ENCODE data around the gene ZSCAN20.

ZSCAN20 gene

GRCh38 chr1:33445108-33445507 lies 27.3 kb upstream of the ZSCAN20 start:
- no peak for DNase-seq

- no peak for DNase-seq
Measured at GRCh38 chr1:33446590-33446989, 25.9 kb upstream of the ZSCAN20 start.

DNA sequence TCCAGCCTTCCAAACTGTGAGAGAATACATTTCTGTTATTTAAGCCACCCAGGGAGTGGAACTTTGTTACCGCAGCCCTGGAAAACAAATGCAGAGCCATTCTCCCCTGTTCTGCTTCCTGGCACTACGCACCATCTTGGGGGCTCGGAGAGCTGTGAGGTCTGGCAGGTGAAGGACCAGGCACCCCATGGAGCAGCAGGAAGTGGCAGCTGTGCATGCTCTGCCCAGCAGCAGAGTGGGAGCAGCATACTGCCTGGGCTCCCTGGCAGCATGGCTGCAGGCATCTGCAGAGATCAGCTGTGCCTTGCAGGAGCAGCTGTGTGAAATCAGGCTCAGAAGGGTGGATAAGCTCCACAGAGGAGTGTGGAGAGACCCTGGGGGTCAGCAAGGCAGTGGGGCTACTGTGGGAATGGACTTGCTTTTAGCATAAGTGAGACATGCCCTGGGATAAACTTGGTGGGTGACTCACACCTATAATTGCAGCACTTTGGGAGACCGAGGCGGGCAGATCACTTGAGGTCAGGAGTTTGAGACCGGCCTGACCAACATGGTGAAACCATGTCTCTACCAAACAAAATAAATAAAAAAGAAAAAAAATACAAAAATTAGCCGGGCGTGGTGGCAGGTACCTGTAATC lies 17.7 kb upstream of the ZSCAN20 start:
- no peak for DNase-seq

DNA sequence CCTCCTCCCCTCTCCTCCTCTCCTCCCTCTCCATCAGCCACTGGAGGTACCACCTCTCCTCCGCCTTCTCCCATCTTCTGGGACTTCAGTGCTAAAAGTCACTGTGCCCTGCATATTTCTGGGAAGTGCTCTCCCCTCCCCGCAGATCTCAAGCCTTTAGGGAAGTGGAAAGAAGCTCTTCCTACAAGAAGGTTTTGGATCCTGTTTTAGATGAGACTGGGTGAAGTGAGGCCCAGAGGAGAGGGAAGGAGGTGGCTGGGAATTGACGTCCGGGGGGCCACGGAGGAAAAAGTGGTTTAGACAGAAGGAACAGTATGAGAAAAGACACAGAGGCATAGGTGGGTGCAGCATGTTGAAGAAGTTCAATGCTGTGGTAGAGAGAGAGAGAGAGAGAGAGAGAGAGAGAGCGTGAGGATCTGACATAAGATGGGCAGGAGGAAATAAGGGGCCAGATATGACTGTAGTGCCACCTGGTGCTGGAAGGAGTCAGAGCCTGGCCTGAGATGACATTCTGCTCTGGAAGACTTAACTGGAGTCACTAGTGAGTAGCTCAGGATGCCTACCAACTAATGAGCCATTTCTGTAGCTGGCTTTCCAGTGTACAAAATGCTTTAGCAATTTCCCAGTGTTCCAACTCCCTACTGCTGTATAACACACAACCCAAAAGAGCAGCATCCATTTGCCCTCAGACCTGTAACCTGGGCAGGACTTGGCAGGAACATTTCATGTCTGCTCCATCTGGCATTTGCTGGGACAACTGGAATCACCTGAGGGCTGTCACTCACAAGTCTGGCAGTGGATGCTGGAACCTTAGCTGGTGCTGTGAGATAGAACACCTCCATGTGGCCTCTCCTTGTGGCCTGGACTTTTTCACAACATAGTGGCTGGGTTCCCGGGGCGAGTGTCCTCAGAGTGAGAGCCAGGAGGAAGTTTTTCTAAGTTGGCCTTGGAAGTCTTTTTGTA lies 16.6 kb upstream of the ZSCAN20 start:
- no peak for DNase-seq

DNA sequence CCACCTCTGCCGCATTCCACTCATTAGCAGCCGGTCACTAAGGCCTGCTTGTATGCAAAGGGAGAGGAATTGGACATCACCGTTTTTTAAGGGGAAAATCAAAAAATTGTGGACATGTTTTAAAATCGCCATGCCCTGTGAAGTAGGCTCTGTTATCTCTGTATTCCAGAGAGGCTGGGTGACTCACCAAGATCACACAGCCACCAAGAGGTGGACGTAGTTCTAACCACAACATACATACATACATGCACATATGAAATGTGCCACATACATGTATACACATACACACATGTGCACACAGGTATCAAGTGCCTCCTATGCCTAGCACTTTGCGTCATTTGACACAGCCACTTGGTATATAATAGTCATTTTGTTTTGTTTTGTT lies 16.0 kb upstream of the ZSCAN20 start:
- DNase-seq, result no peak

DNA sequence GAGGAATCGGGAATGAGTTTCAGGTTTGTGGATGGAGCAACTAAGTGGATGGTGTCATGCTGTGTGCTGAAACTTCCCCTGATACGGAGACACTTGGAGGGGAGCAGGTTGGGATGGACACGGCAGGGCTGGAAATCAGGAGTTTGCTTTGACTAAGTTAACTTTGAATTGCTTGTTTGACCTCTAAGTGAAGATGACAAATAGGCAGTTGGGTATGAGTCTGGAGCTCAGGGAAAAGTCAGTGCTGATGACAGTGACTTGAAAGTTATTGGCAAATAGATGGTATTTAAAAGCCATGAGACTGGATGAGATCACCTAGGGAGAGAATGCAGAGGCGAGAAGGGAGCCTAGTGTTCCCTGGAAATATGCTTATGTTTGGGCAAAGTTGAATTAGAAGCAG lies 12.8 kb upstream of the ZSCAN20 start:
- no peak for DNase-seq

GRCh38 chr1:33460144-33460543 lies 12.3 kb upstream of the ZSCAN20 start:
- no peak for DNase-seq

DNA sequence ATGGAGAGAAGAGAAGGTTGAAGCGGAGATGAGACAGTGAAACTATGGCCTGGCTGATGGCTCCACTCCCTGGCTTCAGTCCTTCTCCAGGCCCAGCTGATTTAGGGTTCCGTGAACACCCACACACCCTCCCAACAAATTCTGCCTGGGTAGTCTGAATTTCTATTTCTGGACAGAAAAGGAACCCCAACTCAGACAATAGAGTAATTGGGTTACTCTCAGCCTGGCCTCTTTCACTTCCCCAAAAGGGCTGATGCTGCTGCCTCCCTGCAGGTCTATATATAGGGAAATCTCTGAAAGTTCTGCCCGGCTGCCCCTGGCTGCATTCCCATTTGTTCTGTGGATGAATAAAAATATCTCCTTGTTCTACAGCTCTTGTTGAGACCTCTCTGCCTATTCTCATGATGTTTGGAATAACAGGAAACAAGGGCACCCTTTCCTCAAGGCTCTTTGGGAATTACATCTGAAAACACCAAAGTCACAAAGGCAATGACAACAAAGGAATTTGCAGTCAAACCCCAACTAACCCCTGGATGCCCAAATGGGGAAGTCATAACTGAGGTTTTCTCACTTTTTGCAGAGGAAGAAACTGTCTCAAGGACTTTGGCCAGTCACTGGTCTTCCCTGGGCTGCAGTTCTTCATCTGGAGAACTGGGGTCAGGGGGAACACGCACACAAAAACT lies 11.4 kb upstream of the ZSCAN20 start:
- DNase-seq, result no peak

- DNase-seq, result no peak
Measured at GRCh38 chr1:33462405-33463164, 9.9 kb upstream of the ZSCAN20 start.

DNA sequence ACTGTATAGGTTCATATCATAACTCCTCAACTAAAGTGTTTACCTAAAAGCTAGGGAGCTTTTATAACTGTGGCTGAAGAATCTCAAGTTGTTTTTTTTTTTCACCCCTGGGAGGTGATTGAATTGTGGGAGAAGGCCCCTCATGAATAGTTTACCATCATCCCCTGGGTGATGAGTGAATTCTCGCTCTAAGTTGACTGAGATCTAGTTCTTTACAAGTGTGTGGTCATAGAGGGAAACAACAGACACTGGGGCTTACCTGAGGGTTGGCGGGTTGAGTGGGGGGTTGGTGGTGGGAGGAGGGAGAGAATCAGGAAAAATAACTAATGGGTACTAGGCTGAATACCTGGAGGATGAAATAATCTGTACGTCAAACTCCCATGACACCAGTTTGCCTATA lies 7.9 kb upstream of the ZSCAN20 start:
- DNase-seq, result no peak

DNA sequence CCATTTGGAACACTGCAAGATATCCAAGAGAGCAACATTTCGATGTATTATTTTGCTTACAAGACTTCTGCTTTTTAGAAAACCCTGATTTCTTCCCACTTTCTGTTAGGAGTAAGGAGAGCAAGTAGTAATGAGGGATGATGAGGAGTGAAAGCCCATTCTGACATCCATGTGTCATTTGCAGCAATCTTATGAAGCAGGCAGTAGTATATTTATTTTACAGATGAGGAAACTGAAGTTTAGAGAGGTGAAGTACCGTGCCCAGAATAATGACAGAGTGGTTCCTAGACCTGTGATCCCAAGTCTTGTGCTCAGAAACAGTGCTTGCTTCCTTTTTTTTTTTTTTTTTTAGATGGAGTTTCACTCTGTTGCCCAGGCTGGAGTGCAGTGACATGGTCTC lies 7.1 kb upstream of the ZSCAN20 start:
- DNase-seq, result no peak

DNA sequence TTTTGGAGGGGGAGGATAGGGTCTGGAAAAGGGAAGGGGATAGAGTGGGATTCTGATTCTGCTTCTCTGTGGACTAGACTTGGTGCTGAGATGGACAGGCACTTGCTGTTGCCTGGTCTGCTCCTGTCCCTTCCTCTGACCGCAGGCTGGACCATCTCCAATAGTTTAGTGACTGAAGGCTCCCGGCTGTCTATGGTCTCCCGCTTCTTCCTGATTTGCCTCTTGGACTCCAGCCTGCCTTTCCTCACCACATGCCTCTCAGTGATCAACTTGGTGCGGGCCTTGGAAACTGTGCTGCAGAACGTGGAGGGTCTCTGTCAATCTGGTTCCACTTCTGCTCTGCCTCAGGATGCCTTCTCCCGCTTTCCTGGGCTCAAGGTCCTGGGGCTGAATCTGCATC lies 6.3 kb upstream of the ZSCAN20 start:
- DNase-seq, result no peak

DNA sequence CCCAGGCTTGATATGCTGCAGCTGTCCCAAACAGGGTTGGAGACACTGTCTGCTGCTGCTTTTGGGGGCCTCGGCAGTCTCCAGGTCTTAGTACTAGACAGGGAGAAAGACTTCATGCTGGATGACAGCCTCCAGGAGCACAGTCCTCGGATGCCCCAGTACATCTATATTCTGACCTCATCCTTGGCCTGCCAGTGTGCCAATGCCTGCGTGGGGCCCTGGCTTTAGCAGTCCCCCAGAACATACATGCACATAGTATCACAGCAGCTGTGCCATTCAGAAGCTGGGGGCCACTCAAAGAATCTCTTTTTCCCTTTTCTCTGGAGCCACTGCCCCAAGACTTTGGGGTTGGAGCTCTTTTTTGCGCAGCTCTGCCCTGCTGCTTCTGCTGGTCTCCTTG lies 4.4 kb upstream of the ZSCAN20 start:
- DNase-seq, result no peak

- DNase-seq, result no peak
Measured at GRCh38 chr1:33468531-33468930, 3.9 kb upstream of the ZSCAN20 start.

DNA sequence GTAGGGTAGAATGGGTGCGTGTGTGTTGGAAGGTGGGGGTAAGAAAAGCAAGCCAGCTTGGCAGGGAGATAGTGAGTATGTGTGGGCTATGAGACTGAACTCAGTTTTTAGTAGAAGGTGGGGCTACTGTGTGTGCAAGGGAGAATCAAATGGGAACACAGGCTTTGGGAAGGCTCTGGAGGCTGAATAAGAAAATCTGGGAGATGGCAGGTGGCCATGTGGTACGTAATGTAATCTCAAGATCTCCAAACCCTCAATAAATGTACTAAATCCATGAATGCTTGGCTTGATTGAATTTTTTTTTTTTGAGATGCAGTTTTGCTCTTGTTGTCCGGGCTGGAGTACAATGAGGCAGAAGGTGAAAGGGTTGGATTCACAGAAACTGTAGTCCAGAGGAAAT lies 3.5 kb upstream of the ZSCAN20 start:
- no peak for DNase-seq

DNA sequence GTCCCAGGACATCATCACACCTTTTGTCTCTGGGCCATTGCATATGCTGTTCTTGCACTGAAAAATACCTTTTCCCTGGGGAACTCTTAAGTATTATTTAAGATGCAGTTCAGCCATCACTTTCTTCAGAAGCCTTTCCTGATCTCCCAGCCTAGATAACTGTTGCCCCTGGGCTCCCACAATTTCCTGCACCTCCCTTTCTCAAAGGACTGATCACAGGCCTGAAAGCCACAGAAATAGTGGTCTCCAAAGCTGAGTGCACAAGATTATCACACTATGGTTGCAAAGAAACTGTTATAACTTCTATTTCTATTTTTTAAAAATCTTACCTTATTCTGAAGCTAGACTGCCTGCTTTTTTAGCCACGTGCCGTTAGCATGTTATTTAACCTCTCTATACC lies 2.8 kb upstream of the ZSCAN20 start:
- DNase-seq, result no peak

GRCh38 chr1:33470495-33471012 lies 1.9 kb upstream of the ZSCAN20 start:
- peak; percentile 25 for DNase-seq

DNA sequence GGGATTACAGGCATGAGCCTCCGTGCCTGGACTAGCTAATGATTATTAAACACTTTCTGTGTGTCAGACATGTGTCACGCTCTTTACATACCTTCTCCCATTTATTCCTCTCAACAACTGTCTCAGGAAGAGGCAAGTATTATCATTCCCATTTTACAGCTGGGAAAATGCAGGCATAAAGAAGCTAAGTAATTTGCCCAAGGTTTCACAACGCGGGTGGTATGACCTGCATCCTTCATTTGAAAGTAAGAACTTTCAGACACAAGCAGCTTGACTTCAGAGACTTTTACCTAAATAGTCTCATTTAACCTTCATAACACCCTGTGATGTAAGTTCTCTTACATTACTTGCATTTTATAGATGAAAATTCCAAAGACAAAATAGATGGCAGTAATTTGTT lies 1.0 kb upstream of the ZSCAN20 start:
- no peak for DNase-seq

DNA sequence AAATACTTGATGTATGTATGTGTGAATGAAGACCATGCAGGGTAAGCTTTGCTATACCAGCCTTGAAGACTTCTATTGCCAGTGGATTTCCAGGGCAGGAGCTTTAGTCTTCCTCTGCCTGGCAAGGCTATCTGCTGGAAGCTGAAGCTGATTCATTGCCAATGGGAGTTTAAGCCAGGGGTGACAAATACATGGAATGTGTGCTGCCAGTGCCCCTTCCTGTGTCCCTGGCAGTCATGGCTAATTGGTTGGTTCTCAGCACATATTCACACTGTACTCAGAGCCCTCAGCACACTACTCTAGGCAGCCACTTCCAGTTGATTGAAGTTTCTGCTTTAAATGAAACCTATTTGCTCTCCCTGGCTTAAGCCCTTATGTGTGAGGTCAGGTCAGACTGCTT lies 1.5 kb downstream of the ZSCAN20 start:
- no peak for DNase-seq

GRCh38 chr1:33477451-33477850 lies 5.0 kb downstream of the ZSCAN20 start:
- no peak for DNase-seq

GRCh38 chr1:33482412-33482811 lies 10.0 kb downstream of the ZSCAN20 start:
- no peak for DNase-seq

- DNase-seq, result no peak
Measured at GRCh38 chr1:33488624-33489023, 16.2 kb downstream of the ZSCAN20 start.

DNA sequence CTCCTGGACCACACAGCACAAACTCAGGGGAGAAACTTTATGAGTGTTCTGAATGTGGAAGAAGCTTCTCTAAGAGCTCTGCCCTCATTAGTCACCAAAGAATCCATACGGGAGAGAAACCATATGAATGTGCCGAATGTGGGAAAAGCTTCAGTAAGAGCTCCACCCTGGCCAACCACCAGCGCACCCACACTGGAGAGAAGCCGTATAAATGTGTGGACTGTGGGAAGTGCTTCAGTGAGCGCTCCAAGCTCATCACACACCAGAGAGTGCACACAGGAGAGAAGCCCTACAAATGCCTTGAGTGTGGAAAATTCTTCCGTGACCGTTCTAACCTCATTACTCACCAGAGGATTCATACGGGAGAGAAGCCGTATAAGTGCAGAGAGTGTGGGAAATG lies 22.5 kb downstream of the ZSCAN20 start:
- no peak for DNase-seq
